Measurements from ENCODE around the gene PLBD1.
A peak's percentile ranks its signal among the peaks of the same experiment; 100 is the strongest.

DNA sequence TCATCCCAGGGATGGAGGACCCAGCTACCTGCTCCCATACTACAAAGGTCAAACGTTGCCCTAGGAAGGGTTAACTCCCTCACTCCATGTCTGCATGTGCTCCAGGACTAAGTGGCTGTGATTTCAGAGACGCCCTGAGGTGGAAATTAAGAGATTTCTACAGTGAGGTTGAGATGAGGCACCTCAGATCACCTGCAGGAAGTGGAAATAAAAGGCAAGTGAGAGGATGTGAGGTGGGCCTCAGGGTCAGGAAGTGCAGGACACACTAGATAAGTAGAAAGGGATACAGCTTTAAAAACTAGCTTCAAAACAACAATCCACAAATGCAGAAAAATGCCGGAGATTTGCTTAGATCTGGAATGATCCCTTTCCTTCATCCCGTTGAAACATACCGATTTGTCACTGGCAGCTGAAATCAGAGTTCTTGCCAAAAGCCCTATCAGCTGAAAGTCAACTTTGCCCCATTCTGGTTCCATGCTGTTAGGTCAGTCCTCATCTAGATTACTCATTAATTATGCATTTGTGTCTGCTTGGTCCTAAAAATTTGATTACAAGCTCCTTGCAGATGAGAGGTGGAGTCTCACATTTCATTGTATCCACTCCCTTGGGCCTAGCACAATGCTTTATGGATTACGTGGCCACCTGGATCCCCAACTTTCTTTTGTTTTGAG, 6.6 kb downstream of the PLBD1 start:
- peak; percentile 45 for TF ChIP-seq YY1 (IDR thresholded peaks at IDR 0.05)
- TF ChIP-seq, protein P1, sequence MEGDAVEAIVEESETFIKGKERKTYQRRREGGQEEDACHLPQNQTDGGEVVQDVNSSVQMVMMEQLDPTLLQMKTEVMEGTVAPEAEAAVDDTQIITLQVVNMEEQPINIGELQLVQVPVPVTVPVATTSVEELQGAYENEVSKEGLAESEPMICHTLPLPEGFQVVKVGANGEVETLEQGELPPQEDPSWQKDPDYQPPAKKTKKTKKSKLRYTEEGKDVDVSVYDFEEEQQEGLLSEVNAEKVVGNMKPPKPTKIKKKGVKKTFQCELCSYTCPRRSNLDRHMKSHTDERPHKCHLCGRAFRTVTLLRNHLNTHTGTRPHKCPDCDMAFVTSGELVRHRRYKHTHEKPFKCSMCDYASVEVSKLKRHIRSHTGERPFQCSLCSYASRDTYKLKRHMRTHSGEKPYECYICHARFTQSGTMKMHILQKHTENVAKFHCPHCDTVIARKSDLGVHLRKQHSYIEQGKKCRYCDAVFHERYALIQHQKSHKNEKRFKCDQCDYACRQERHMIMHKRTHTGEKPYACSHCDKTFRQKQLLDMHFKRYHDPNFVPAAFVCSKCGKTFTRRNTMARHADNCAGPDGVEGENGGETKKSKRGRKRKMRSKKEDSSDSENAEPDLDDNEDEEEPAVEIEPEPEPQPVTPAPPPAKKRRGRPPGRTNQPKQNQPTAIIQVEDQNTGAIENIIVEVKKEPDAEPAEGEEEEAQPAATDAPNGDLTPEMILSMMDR (IDR thresholded peaks at IDR 0.05; ENCODE audit: low read depth, low read length, missing input control): no peak
- no peak for TF ChIP-seq FOXA1 (IDR thresholded peaks at IDR 0.05)
